Activated CD4-positive, alpha-beta T cell treated with anti-CD3 and anti-CD28 coated beads, Interleukin-2, amount 50 U/mL, for 1 hour (primary cell): ENCODE data around the gene MXD3.
A peak's percentile ranks its signal among the peaks of the same experiment; 100 is the strongest.
"Not testable (repeated sequence)": the region's sequence is repeated elsewhere in the genome, so short reads cannot be mapped to it uniquely, and the experiment has no call there.

Experiments
- DNase-seq: peaks from one replicate; pipeline ENCODE4 v3.0.0-alpha.2; 2020

MXD3 gene, protein sequence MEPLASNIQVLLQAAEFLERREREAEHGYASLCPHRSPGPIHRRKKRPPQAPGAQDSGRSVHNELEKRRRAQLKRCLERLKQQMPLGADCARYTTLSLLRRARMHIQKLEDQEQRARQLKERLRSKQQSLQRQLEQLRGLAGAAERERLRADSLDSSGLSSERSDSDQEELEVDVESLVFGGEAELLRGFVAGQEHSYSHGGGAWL

DNA sequence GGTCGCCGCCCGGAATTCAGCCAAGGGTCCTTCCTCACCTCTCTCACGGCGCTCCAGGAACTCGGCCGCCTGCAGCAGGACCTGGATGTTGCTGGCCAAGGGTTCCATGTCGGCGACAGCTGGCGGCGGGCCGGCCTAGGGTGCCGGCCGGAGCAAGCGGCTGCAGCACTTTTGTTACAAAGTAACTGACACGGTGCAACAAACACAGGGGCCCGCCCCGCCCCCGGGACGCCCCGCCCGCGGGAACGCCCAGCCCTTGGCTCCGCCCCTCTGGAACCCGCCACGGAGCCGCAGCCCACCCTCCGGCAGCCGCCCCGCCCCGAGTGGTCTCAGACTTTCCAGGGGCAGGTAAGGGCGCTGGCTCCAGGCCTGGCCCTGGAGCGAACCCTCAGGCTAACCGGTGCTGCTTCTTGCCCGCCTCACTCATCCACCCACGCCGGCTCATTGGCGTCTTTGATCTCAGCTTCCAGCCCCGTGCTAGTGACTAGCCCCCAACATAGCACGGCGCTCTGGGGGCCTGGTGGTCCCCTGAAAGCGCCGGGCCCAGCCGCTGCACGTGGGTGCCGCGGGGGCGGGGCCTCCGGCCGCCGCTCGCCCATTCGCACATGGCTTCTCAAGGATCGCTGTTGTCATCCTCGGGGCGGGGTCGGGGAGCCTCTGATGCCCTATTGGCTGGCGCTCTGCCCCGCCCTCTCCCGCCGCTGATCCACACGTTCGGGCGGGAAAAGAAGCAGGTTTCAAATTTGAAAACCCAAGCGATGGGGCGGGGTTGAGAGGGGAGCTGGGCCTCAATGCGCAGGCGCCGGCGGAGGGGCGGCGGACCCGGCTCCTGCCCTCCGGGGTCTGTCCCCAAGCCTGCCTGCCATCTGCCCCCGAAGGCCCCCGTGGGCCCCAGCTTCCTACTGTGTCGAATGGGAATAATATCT is at the start of gene MXD3:
MXD3 (minus strand) TSS at position 176 of the 926 bp plus-strand sequence; CDS start at position 108, 68 bp downstream.
- DNase-seq = peak; percentile 95

DNA sequence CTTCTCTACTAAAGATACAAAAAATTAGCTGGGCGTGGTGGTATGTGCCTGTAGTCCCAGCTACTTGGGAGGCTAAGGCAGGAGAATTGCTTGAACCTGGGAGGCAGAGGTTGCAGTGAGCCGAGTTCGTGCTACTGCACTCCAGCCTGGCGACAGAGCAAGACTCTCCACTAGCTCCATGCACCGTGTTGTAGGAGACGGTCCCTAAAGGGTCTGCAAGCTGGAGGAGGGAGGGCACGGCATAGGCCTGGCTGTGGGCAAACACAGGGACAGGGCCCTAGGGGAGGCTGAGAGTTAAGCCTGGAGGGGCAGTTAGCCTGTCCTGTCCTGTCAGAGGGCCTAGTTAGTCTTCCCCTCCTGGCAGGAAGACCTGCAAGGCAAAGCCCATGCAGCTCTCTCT is 49.0 kb upstream of the MXD3 start:
- not testable (repeated sequence) for DNase-seq

DNA sequence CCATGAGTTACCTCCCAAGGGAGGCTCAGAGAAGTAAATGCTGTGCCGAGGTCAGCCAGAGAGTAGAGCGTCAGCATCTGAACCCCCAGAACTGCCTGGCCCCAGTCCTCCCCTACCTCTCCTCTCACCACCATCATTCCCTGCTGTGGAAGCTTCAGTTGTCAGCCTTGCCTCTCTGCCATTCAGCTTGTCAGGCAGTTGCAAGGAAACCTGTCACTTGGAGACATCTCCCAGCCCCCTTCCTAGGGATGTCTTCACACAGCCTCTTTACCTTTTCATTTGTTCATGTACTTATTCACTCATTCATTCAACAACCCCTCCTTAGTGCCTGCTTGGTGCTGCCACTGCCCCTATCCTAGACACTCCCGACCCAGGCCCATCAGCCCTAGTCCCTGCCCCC is 48.2 kb upstream of the MXD3 start:
- no peak for DNase-seq

DNA sequence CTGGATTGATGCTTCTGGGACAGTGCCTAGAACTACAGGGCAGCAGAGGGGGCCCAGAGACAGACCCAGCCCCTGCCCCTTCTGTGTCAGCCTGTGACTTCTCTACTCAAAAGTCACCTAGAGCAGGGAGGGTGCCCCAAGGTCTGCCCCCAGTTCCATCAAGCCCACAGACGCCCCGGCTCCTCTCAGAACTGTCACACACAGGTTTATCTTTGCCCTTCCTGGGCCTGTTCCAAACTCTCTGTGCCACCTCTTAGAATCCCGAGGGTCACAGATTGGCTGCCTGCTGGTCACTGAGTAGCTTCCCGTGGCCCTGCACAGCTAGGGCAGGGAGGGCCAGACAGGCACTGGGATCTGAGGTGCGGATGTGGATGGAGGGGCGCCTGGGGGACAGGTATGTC is 47.8 kb upstream of the MXD3 start:
- no peak for DNase-seq

DNA sequence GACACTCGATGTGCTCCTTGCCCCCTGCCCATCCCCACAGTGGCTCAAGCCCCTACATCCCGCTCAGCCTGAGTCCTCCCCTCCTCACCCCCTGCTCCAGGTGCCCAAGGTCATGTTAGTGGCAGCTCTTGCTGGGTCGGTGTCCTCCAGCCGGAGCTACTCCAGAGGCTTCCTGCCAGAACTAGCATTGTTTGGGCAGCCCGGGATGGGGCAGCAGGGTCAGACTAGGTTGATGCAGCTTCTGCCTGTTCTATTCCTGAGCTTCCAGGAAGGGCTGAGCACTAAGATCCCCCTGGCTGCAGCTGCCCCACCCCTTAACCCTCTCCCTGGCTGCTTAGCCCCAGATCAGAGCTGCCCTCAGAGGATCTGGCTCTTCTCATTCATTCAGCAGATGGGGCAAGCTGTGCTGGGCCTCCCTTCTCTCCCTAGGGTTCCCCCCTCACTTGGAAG is 46.7 kb upstream of the MXD3 start:
- DNase-seq = no peak

DNA sequence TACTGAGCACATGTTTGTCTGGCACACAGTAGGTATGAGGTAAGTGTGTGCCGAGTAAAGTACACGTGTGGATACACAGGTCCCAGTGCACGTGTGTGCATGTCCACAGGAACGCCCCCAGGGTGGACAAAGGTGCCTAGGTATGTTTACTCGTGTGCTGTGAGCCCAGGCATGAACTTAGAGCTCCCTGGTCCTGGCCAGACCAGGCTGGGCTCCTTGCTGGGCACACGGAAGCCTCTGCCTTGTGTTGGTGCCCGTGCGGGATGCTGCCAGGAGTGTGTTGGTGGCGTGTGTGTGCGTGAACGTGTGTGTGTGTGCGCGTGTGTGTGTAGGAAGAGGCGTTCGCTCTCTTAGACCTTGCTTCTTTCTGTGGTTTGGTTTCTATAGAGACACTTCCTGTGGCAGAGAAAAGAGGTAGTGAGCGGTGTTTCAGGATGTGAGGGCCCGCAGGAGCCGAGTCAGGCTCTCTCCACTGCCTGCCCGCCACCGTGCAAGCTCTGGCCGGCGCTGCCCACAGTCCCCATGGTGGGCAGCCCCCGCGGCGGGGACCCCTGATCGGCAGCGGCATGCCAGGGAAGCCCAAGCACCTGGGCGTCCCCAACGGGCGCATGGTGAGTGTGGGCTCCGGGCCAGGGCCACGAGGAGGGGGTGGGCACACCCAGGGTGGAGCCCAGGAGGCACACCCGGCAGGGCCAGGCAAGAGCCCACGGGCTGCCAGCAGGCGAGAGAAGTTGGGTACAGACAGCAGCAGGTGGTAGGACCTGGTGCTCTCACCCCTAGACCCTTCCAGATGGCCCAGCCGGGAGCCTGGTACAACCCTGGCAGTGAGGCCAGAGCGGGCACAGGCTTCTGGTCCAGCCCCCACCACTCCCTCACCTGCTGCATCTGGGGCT is 46.0 kb upstream of the MXD3 start, which contains the start of gene RGS14:
RGS14 (plus strand) TSS at position 466 of the 893 bp plus-strand sequence; CDS start at position 567, 101 bp downstream.
- peak; percentile 67 for DNase-seq

DNA sequence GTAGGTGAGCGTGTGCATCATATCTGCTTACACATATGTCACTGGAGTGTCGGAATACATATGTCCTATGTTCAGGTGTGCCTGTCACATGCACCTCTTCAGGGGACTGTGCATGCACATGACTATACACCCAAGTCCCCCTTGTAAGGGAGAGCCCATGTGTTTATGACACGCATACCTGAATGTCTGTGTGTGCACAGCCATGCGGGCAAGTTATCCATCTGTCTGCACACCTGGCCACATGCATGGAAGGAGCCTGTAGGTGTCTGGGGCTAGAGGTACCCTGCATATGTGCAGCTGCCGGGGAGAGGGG is 45.4 kb upstream of the MXD3 start:
- no peak for DNase-seq

DNA sequence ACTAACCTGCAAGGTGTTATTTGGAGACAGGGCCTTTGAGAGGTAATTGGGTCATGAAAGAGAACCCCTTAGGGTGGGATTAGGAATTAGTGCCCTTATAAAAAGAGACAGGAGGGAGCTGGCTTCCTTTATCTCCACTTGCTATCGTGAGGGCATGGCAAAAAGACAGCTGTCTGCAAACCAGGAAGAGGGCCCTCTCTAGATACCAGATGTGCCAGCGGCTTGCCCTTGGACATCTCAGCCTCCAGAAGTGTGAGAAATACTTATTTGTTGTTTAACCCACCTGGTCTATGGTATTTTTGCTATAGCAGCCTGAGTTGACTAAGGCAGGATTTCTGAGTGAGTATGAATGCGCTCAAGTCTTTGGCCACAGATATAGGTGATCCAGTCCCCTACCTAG is 45.0 kb upstream of the MXD3 start:
- DNase-seq = no peak

DNA sequence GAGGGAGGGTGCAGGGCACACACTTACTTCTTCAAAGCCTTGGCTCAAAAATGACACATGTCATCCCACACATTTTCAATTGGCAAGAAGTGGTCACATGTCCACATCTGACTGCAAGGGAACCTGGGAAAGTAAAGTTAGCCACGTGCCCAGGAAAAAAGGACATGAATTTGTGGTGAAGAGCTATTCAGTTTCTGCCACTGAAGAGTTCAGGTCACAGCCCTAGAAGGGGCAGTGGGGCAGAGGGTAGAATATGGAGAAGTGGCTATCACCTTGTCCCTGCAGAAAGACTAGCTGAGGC is 44.1 kb upstream of the MXD3 start:
- no peak for DNase-seq

DNA sequence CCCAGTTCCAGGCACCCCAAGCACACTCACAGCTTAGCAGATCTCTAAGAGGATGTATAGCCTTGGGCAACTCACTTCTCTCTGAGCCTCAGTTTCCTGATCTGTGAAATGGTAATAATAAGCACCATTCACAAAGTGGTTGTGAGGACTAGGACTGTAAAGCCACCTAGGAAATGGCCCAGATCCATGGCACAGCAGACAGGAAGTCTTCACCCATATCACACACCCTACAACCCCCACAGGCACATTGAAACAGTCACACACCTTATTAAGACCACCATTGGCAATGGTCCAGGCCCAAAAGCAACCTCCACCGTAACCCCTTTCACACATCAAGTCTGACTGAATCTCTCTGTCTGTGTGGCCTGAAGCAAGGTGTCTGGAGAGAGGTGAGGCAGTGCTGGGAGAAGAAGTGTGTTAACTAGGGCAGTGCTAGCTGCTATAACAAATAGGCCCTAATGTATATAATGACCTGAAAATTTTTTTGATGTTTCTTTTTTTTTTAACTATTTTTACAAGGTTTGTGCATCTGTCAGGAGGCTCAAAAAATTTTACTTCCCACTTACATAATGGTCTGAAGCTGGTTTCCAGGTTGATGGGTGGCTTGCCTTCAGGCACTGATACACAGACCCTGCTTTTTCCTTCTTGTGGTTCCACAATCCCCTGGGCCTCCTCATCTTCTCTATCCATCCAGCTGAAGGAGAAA is 43.6 kb upstream of the MXD3 start:
- DNase-seq = no peak

DNA sequence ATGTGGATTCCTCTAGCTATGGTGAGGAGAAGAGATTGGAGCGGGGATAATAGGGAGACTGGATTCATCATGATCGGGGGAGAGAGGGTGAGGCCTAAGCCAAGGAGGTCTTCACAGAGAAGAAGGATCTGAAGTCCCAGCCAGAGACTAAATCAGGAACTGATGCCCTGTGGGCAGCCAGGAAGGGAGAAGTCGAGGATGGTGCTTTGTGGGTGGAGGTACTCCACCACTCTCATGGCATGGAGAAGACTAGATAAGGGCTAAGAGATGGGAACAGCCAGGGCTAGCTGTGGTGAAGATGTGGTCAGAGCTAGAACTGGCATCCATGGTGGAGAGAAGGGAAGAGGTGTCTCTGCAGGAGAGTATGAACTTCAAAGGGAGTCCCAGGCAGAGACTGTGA is 43.0 kb upstream of the MXD3 start:
- DNase-seq = no peak

DNA sequence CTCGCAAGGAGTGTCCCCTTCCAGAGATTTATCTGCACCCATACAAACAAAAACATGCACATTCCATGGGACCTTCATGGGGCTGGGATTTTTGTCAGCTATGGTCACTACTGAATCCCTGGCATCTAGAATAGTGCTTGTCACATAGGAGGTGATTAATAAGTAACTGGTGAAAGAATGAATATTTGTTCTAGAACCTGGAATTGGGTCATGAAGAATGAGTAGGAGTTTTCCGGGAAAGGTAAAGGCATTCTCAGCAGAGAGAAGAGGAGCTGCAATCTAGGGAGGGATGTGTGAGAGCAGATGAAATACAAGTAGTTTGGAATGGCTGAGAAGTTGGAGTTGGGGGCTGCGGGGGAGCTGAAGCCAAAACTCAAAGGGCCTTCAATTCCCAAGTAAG is 42.6 kb upstream of the MXD3 start:
- no peak for DNase-seq

DNA sequence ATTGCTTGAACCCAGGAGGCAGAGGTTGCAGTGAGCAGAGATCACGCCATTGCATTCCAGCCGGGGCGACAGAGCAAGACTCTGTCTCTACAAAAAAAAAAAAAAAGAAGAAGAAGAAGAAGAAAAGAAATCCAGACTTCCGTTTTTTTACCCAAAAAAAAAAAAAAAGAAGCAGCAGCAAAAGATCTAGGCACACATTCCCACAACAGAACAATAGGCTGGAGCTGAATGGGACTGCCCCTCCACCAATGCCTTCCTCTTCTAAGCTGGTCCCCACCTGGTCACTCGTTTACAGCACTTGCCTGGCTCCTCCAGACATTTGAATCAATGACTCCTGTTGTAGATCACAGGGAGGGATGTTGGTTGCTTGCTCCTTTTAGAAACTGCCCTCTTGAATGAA is 41.4 kb upstream of the MXD3 start:
- DNase-seq = no peak

DNA sequence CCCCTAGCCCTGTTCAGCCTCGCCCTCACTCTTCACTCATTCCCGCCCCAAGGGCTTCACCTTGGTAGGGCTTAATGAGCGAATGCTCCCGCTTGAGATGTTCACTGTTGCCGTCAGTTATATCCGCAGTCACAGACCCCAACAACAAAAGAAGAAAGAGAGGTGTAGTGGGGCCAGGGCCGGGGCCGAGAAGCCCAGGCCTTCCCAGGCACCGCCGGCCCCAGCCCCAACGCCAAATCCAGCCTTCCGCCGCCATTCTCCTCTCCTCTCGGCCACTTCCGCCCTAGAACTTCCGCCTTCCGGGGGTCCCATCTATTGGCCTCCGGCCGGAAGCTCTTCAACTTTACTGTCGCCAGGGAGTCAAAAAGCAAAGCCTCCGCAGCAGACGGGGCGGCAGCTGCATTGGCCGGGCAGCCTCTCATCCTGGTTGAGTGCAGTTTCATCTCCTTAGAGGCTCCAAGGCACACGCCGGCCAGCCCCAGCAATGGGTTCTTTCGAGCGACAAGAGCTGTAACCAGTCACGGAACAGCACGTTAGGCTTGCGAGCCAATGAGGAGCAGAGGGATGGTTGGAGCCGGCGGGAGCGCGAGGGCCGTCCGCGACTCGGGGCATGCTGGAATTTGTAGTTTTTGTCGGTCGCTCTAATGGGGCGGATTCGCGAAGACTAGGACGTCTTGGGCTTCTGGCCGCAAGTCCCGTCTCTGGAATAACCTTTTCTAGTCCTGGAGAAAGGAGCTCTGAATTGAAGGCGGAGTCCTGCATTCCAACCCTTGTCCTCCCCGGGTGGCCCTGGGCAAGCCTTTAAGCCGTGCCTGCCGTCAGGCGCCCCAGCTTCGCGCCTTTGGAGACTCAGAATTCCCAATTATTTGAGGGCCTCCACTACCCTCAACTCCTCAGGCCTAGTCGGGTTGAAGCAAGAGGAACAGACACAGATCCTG is 40.0 kb upstream of the MXD3 start, which contains the start of gene LMAN2:
LMAN2 (minus strand) TSS at position 277 of the 938 bp plus-strand sequence; CDS start at position 256, 21 bp downstream.
- DNase-seq = peak; percentile 87

DNA sequence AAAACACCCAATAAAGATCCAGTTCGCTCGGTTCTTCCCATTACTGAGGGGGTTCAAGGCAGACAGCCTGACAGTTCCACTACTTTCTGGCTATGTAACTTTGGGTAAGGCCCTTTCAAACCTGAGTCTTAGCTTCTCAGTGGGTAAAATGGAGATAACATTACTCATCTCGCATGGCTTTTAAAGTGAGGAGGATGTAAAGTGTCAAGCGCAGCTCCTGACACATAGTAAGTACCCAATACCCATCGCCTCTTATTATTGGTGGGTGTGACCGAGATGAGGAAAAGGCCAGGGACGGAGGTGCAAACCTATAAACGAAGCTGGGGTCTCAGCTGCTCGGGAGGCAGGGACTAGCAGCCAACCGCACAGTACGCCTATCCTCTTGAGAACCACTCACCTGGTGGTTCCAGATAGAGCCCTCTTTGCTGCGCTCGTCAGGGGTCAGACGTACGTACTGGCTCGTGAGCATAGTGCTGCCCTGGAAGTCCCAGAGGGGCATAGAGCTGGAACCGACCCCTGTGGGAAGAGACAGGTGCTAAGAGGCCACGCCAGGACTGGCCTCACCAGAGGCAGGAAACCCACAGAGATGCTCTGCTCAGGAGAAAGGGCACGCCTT is 39.2 kb upstream of the MXD3 start:
- DNase-seq = no peak

DNA sequence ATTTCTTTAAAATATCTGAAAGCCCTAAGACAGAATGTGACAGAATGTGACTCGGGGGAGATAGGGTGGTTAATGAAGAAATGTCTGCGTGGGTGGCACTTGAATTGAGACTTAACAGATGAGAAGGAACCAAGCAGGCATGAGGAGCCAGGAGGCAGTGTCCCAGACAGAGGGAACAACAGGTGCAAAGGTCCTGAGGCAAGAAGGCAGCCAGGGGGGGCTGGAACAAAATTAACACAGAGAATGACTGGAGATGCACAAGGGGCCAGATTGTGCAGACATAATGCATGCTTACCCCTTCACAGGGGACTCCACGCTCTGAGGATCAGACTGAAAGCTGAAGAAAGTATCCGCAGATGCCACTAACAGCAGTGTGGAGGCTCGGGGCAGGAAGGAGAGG is 38.1 kb upstream of the MXD3 start:
- no peak for DNase-seq

DNA sequence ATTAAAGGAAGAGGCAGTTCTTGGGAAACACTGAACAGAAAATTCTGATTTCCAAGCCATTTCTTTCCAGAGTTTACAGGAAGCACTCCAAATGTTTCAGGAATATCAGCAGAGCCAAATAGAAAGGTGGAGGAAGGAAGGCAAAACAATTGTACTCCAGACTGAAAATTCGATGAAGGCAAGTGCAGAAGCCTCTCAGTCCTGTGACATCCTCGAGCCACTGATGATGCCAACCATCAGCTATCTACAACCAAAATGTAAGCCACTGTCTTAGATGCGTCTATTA is 37.6 kb upstream of the MXD3 start:
- DNase-seq = no peak

DNA sequence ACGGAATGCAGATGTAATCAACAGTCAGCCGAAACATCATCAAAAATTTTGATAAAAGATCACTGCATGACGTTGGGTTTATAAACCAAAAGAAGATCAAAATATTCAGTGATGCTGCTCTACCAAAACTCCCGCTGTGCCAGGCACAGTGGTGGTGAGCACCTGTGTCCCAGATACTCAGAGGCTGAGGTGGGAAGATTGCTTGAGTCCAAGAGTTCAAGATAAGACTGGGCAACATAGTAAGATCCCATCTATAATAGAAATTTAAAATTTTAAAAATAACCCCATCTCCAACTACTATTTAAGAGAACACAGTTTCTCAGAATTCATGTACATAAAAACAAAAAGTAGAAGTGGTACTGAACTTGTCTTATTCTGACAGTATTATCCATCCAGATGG is 36.0 kb upstream of the MXD3 start:
- no peak for DNase-seq

DNA sequence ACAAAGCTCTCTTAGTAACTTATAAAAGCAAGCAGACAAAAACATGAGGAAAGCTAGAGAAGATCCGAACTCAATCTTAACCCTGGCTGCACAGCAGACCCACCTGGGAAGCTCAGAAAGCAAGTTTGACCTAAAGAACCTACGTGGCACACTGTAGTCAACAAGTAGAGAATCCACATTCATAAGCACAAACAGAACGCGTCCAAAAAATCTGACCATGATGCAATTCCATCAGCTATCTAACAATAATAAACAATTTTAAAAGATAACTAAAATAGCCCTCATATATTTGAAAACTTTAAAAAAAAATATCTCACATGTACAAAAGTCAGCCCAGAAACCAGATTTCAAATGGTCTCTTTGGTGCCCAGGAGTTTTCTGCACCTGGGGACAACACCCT is 35.1 kb upstream of the MXD3 start:
- no peak for DNase-seq

DNA sequence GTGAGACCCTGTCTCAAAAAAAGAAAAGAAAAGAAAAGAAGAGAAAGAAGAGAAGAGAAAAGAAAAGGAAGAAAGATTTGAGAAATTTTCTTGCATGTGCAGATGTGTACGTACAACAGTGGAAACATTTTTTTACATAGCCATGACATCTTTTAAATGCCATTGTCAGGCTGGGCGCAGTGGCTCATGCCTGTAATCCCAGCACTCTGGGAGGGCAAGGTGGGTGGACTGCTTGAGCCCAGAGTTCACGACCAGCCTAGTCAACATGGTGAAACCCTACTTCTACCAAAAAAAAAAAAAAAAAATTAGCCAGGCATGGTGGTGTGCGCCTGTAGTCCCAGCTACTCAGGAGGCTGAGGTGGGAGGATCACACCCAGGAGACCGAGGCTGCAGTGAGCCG is 33.2 kb upstream of the MXD3 start:
- DNase-seq = no peak

DNA sequence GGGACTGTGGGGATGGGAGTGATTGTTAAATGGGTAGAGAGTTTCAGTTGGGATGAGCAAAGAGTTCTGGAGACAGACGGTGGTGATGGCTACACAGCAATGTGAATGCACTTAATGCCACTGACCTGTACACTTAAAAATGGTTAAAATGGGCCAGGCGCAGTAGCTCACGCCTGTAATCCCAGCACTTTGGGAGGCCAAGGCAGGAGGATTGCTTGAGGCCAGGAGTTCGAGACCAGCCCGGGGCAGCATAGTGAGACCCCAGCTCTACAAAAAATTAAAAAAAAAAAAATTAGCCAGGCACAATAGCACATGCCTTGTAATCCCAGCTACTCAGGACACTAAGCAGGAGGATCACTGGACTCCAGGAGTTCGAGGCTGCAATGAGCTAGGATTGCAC is 32.1 kb upstream of the MXD3 start:
- DNase-seq = no peak
